Measurements from ENCODE around the gene ING4.
"Not testable (repeated sequence)": the region's sequence is repeated elsewhere in the genome, so short reads cannot be mapped to it uniquely, and the experiment has no call there.

The ING4 gene
- long read RNA-seq, transcript ING4-203 (8 exons, 741 nt): minor isoform, 53 of 368 reads
- long read RNA-seq, transcript ING4-201 (8 exons, 1,709 nt): major isoform, 131 of 368 reads
- long read RNA-seq, transcript ING4-202 (8 exons, 1,393 nt): minor isoform, 98 of 368 reads
- long read RNA-seq, partial matches to known transcripts: 1 of 368 reads
- long read RNA-seq, other reads (novel, unspliced or antisense): 77 of 368 reads

- peak within 1 kb of the TSS; percentile 83 for H3K27ac ChIP-seq (replicated peaks)
- peak within 1 kb of the TSS; percentile 70 for H3K4me3 ChIP-seq (replicated peaks; ENCODE audit: insufficient read depth, low read length)
- TF ChIP-seq REST (IDR thresholded peaks at IDR 0.05; ENCODE audit: insufficient replicate concordance, low read depth) (no peak), CTCF (IDR thresholded peaks at IDR 0.05; ENCODE audit: insufficient read depth, low read length) (no peak), SPI1 (IDR thresholded peaks at IDR 0.05; ENCODE audit: borderline replicate concordance, low read depth) (peak; percentile 66; the same call in 1 of the 2 replicates), GABPA (IDR thresholded peaks at IDR 0.05; ENCODE audit: low read depth) (peak; percentile 99), POLR2AphosphoS5 (IDR thresholded peaks at IDR 0.05; ENCODE audit: low read depth) (peak; percentile 56)
- H3K27me3 ChIP-seq (ENCODE audit: insufficient read depth, poor library complexity, severe bottlenecking): no peaks in the 10 kb centered on the region
- peak; percentile 98 to 99 for DNase-seq (ENCODE audit: low read depth in 1 of 2, low spot score in 1 of 2)
Observed at GRCh38 chr12:6662906-6663742, at the start of gene ING4. Gene ING4 (minus strand): TSS chr12:6663119. CDS start chr12:6663101, 18 bp downstream.

GRCh38 chr12:6708960-6709394 lies 46.1 kb upstream of the ING4 start:
- no peak for TF ChIP-seq SPI1 (IDR thresholded peaks at IDR 0.05; ENCODE audit: borderline replicate concordance, low read depth)
- no peak for TF ChIP-seq CTCF (IDR thresholded peaks at IDR 0.05; ENCODE audit: insufficient read depth, low read length)
- no peak for TF ChIP-seq GABPA (IDR thresholded peaks at IDR 0.05; ENCODE audit: low read depth)
- no peak for TF ChIP-seq REST (IDR thresholded peaks at IDR 0.05; ENCODE audit: insufficient replicate concordance, low read depth)
- TF ChIP-seq POLR2AphosphoS5 (IDR thresholded peaks at IDR 0.05; ENCODE audit: low read depth): no peak
- Histone ChIP-seq H3K27ac (replicated peaks) (no peak overlapping the region), H3K27me3 (ENCODE audit: insufficient read depth, poor library complexity, severe bottlenecking) (peaks cover 6% of the 10 kb centered on the region), H3K4me3 (replicated peaks; ENCODE audit: insufficient read depth, low read length) (no peak overlapping the region)
- DNase-seq (ENCODE audit: low read depth in 1 of 2, low spot score in 1 of 2): no peak

- DNase-seq (ENCODE audit: low read depth in 1 of 2, low spot score in 1 of 2): not testable (repeated sequence)
Observed at GRCh38 chr12:6708351-6708750, 45.4 kb upstream of the ING4 start.

GRCh38 chr12:6703631-6704030 lies 40.7 kb upstream of the ING4 start:
- DNase-seq (ENCODE audit: low read depth in 1 of 2, low spot score in 1 of 2): peak in 1 of 2 experiments; percentile 33
- H3K27ac ChIP-seq (replicated peaks): no peak overlapping the region

More at GRCh38 chr12:6708351-6708750, 45.4 kb upstream of the ING4 start:
- H3K4me3 ChIP-seq (replicated peaks; ENCODE audit: insufficient read depth, low read length); H3K27ac ChIP-seq (replicated peaks): not testable (repeated sequence)
- H3K27me3 ChIP-seq (ENCODE audit: insufficient read depth, poor library complexity, severe bottlenecking): peaks cover 11% of the 10 kb centered on the region

More at GRCh38 chr12:6703631-6704030, 40.7 kb upstream of the ING4 start:
- Histone ChIP-seq H3K4me3 (replicated peaks; ENCODE audit: insufficient read depth, low read length) (no peak overlapping the region), H3K27me3 (ENCODE audit: insufficient read depth, poor library complexity, severe bottlenecking) (peaks cover 47% of the 10 kb centered on the region)
- TF ChIP-seq REST (IDR thresholded peaks at IDR 0.05; ENCODE audit: insufficient replicate concordance, low read depth) (no peak), SPI1 (IDR thresholded peaks at IDR 0.05; ENCODE audit: borderline replicate concordance, low read depth) (no peak), POLR2AphosphoS5 (IDR thresholded peaks at IDR 0.05; ENCODE audit: low read depth) (no peak), CTCF (IDR thresholded peaks at IDR 0.05; ENCODE audit: insufficient read depth, low read length) (no peak), GABPA (IDR thresholded peaks at IDR 0.05; ENCODE audit: low read depth) (no peak)

All from HL-60 (cell line).